Endothelial cell of hepatic sinusoid (primary cell): ENCODE data around the gene FABP6.
"Not testable (repeated sequence)": the region's sequence is repeated elsewhere in the genome, so short reads cannot be mapped to it uniquely, and the experiment has no call there.

Experiments
- in situ Hi-C: cut with HindIII; loops from 2 replicates; pipeline ENCODE4 v1.10.0; 2017; ENCODE audit warnings: low sequenced_read_pairs

Gene FABP6

DNA sequence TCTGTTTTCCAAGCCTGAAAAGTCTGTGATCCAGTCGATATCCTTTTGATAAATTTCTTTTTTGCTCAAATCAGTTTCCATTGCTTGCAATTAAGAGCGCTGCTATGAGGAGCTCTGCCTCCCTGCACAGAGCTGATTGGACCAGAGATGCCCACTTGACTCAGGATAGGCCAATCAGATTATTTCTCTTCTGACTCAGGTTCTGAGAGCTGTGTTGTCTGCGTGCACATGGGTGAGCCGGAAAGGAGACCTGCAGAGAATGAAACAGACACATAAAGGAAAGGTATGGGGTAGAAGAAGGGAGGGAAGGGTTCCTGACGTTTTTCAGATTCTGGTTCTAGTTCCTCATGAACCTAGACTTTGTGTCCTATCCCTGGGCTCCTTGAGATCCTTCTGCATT is 15.8 kb upstream of the FABP6 start:
- in situ Hi-C loops, result no loop called here

DNA sequence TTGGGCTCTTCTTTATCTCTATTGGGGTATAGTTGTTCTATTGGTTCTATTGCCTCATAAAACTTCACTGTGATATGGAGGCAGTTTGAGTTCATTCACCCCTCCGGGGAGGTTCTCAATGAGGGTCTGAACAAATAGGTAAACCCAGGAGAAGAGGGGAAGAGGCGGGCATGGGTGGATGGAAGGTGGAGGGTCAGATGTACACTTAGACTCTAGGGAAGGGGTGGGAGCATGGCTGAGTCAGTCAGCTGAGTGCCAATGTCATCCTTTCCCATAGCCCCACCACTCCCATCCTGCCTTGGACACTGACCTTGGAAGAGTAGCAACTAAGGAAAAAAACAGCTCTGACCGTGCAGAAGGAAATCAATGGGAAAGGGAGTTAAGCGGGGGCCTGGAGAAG is 9.9 kb upstream of the FABP6 start:
- in situ Hi-C loops, result no loop called here

DNA sequence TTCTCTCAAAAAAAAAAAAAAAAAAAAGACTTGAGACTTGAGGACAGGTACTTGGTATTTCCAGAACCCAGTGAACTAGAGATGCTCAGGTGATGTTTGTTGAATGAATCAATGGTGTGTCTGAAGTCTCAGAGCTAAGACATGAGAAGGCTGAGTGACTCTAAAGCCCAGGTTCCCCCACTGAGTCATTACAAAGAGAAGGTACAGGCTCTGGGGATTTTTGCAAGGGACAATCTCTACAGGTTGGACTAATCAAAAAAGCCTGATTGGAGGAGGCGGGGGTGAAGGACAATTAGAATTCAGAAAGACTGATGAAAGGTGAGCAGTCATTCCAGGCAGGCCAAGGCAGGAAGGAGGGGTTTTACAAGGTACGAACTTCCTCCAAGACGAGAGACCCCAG is 8.2 kb upstream of the FABP6 start:
- in situ Hi-C loops, result no loop called here

DNA sequence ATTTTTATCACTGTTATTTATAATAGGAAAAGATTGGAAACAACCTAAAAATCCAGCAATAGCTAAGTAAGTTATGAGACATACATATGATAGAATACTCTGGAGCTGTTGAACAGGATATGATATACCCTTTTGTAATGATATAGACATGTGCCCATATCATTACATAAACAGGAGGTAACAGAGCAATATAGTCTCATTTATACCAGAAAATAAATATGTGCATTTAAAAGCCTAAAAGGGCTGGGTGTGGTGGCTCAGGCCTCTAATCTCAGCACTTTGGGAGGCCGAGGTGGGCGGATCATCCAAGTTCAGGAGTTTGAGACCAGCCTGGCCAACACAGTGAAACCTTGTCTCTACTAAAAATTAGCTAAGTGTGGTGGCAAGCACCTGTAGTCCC is 2.3 kb upstream of the FABP6 start:
- in situ Hi-C loops, result no loop called here

DNA sequence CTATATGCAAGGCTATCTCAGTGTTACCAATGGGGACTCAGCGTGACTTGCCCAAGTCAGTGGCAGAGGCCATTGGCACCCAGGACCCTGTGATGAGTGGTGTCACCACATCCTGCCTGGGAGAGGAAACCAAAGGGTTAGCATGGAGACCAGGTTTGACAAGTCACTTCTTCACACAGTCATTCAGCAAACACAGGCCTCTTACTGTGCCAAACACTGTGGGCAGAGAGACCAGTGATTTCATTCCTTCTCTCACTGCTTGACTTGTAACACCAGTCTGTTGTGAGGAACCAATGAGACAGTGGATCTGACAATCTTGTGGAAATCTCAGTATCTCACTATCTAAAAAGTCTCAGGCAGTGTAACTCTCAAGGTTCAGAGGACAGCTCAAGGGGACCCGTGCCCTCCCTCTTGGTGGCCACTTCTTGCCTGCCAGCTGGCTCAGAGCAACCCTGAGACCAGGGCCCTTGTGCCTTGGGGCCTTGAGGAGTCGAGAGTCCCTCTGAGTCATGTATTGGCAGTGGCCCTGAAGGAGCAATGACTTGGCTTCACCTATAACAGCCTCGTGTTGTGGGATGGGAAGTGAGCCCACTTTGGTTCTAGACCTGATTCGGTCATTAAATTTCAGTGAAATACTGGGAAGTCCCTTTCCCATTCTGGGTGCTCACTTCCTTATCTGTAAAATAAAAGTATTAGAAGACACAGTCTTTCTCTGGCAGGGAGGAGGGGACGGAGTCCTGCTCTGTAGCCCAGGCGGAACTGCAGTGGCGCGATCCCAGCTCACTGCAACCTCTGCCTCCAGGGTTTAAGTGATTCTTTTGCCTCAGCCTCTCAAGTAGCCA is 1.6 kb downstream of the FABP6 start:
- in situ Hi-C loops, result loop anchor here (5.0 kb wide), 1 partner anchor 76 kb away; no protein-coding TSS in a partner anchor

DNA sequence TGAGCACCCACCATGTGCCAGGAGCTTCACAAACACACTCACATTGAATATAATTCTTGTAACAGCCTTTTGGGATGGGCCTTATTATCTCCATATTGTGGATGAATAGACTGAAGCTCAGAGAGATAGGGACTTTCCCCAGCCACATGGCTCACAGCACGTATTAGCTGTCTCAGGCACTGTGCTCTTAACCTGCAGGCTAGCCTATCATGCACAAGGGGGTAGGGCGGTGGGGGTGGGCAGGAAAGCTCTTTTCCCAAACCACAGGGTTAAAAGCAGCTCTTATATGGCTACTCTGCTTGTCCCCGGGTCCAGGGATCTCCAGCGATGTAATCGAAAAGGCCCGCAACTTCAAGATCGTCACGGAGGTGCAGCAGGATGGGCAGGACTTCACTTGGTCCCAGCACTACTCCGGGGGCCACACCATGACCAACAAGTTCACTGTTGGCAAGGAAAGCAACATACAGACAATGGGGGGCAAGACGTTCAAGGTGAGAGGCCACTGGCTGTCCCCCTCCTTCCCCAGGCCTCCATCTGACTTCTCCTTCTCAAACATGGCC is 2.6 kb downstream of the FABP6 start:
- in situ Hi-C loops, result loop anchor here (5.0 kb wide), 1 partner anchor 75 kb away; no protein-coding TSS in a partner anchor

DNA sequence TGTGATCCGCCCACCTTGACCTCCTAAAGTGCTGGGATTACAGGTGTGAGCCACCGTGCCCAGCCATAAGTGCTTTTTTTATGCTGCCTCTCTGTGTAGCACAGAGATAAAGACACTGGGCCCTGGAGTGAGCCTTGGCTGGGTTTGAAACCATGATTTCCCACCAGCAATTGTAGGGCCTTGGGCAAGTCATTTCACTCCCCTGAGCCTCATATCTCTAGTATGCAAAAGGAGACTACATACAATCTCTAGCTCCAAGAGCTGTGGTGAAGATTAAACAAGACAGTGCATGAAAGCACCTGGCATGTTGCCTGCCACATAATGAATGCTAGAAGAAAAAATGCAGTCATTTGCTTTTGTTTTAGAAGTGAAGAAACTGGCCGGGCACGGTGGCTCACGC is 3.9 kb downstream of the FABP6 start:
- in situ Hi-C loops, result loop anchor here (5.0 kb wide), 1 partner anchor 74 kb away; no protein-coding TSS in a partner anchor

DNA sequence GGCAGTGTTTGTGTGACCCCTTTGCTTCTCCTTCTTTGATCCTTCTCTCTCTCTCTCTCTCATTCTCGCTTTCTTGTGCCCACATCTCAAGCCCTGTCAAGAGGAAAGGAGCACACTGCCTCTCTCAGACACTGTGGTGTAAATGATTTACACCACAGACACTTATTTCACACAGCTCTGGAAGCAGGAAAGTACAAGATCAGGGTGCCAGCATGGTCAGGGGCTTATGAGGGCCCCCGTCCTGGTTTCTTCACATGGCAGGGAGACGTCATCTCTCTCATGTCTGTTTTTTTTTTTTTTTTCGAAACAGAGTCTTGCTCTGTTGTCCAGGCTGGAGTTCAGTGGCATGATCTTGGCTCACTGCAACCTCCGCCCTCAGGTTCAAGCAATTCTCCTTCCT is 6.4 kb downstream of the FABP6 start:
- in situ Hi-C loops, result no loop called here

DNA sequence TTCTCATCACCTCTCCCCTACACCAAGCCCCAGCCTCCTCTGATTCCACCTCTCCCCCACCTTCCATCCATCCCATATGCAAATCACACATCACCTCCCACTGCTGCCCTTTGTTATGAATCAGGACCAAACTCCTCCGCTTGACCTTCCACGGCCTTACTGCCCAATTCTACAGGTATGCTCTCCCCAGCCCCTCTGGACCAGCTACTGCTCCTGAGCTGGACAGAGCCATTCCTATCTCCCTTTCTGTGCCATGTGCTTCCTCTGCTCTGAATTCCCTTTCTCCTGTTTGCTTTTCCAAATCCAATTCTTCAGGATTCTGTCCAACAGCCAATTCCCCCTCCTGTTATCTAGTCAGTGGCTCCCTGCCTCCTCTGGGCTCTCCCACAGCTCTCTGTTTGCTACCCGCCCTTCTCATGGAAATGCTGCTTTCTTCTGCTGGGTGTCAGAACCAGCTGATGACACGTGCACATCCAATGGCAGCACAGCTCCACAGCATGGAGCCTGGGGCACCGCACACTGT is 8.3 kb downstream of the FABP6 start:
- in situ Hi-C loops, result no loop called here

DNA sequence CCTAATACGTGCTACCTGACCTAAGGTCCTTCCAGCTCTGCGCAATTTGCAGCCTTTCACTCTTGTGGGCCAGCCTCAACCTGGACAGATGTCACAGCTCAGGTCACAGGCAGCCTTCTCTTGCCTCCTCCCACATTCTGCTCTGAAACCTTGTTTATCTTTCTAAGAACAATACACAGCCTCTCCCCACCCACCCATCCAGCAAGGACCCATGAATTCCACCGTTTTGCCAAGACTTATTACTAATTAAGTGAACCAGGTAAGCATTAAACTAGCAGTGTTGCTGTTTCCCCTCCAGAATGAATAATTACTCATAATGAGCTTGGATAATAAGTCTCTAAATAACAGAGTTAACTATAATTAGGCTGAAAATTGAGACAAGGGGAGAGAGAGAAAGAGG is 11.0 kb downstream of the FABP6 start:
- in situ Hi-C loops, result no loop called here

DNA sequence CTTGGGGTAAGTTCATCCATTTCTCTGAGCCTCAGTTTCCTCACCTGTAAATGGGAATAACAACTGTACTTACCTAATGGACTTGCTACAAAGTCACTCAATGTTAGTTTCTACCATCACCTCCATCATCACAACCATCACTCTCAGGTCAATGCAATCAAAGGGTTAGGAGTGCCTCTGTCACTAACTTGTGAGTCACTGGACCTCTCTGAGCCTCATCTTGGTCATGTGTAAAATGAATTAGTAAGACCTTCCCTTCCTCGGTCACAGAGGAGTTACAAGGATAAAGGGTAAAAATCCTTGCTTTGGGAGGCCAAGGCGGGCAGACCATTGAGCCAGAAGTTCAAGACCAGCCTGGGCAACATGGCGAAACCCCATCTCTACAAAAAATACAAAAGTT is 12.8 kb downstream of the FABP6 start:
- in situ Hi-C loops, result no loop called here

DNA sequence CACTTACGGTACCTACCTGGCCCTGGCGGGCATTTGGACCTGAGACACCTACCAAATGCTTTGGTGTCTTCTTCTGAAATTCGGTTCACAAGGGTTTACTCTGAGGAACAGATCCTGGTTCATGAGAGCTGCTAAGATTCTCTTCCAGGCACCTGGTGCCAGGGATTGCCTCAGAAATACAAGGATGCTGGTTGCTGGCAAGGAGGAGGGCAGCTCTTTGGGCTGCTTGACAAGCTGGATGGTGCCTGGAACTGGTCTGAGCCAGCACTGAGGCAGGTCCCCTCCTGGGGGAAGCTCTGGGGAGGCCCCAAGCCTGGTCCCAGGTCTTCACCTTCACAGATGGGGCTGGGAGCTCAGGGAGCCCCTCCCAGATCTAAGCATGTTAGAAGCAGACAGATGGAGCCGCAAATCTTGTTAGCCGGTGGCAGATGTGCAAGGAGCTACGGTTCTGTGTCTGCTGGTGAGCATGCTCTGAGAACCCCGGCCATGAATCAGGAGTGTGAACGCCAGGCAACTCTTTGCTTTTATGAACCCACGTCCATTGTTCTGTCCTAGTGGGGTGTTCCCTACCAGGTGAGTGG is 16.3 kb downstream of the FABP6 start:
- in situ Hi-C loops, result no loop called here

DNA sequence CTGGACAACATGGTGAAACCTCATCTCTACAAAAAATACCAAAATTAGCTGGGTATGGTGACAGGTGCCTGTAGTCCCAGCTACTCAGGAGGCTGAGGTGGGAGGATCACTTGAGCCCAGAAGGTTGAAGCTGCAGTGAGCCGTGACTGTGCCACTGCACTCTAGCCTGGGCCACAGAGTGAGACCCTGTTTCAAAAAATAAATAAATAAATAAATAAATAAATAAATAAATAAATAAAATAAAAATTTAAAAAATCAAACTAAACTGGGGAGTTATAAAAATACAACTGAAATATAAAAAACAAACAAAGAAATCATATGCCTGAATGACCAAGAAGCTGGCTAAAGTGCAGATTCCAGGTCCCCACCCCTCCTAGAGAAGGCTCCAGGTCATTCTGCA is 20.3 kb downstream of the FABP6 start:
- in situ Hi-C loops, result not testable (repeated sequence)

DNA sequence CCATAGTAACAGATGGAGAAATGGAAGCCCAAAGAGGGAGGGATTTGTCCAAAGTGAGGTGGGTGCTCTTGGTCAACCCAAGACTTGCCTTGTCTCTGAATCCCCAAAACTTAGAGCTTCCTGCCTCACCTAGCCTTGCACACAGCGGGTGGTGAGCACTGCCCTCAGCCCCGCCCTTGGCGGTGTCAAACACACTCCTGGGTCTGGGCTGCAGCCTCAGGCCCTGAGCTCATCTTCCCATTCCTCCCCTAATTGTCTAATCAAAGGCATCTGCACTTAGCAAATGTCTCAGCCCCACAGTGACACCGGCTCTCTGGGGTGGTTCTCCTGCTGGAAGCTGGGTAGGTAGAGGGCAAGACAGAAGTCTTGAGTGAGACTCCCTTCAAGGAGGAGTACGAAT is 20.9 kb downstream of the FABP6 start:
- in situ Hi-C loops, result no loop called here

DNA sequence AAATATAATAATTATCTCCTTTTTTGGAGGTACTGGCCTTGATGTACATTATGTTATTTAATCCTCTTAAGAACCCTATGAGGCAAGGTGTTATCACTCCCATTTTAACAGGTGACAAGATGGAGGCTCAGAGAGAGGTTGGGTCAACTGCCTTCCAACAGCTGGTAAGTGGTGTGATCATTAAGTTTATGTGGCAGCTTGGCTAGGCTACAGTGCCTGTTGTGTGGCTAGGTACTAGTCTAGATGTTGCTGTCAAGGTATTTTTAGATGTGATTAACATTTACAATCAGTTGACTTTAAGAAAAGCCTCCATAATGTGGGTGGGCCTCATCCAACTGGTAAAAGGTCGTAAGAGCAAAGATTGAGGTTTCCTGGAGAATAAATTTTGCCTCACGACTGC is 21.5 kb downstream of the FABP6 start:
- in situ Hi-C loops, result no loop called here

DNA sequence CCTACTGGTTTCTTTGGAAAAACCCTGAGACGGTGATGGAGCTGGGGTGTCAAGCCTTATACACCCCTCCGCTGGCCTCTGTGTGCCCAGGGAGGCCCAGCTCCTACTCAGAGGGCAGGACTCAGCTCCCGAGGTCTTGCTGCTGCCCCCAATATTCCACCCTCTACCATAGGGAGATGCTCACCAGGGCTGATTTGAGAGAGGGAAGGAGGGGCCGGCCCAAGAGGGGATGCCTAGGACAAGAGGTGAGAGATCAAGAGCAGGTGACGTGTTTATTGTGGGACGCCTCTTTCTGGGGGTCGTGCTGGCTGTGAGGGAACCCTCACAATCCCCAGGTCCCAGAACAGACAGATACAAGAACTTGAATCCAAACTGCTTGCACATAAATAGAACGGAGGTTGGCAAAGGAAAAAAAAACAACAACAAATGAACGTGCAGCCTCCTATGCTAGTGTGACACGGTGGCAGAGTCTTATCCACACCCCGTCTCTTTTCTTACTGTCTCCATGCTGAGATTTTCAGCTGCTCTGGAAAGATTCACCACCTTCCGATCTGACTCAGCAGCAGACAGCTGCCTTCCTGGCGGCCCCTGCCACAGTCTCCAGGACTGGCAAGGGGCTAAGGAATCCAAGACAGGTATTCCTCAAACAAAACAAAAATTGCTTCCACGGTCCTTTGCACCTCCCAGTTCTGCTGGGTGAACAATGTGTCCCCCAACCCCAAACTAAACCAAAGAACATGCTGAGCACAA is 22.3 kb downstream of the FABP6 start:
- in situ Hi-C loops, result no loop called here

DNA sequence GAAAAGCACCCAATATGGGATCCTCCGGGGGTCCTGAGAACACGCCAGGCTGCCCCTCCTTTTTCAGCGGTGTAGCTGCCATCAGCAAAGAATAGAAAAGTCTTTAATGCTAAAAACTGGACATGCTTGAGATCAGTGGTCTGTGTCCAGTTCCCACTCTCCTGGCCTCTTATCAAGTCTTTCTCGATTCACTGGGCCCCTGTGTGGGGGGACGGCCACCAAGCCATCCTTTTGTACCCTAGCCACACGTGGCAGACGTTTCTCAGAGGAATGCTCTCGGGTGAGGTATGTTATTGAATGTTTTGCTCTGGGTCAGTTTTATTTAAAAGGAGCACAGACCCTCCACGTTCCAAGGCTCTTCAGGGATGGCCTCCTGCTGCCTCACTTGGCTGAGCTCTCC is 23.6 kb downstream of the FABP6 start:
- in situ Hi-C loops, result no loop called here

DNA sequence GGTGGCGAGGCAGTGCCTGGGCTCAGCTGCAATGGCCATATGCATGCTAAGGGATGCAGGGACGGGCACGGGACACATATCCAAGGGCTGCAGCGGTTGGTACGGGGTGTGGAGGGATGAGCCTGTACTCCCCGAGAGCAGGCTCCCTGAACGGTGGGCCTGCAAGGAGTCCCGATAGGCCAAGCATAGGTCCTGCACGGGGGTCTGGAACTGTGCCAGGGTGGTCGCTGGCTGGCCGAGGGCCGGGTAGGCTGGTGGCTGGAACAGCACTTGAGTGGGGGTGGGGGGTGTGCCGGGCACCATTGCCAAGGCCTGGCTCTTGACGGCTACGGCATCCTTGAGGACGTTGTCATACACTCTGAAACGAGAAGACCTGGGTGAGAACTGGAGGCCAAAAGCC is 24.1 kb downstream of the FABP6 start:
- in situ Hi-C loops, result no loop called here

DNA sequence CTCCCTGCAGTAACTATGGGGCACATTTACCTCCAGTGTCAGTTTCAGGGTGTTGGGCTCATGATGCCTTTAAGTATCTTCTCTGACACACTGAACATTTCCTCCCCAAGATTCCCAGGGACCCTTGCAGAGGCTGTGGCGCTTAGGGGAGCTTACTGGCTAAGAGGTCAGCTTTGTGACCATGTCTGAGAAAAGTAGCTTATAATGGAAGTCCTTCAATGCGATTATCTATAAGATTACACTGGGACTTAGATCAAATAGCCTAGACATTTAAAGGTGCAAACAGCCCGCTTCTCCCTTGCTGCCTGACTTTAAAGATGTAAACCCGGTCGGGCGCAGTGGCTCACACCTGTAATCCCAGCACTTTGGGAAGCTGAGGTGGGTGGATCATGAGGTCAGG is 25.4 kb downstream of the FABP6 start:
- in situ Hi-C loops, result no loop called here

DNA sequence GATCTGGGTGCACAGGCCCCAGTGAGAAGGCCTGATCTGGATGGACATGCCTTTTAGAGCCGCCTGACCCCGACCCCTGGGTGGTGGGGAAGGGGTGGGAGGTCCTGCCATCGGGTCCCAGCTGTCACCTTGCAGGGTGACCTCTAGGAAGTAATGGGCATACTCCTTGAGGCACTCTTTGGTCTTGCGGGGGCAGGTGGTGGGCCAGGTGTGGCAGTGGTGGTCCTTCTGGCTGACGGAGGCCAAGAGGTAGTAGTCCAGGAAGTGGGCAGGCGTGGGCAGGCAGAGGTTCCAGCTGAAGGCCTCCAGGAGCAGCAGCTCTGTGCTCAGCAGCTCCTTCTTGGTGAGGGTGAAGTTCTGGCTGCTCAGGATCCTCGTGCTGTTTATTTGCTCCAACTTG is 30.0 kb downstream of the FABP6 start:
- in situ Hi-C loops, result no loop called here

DNA sequence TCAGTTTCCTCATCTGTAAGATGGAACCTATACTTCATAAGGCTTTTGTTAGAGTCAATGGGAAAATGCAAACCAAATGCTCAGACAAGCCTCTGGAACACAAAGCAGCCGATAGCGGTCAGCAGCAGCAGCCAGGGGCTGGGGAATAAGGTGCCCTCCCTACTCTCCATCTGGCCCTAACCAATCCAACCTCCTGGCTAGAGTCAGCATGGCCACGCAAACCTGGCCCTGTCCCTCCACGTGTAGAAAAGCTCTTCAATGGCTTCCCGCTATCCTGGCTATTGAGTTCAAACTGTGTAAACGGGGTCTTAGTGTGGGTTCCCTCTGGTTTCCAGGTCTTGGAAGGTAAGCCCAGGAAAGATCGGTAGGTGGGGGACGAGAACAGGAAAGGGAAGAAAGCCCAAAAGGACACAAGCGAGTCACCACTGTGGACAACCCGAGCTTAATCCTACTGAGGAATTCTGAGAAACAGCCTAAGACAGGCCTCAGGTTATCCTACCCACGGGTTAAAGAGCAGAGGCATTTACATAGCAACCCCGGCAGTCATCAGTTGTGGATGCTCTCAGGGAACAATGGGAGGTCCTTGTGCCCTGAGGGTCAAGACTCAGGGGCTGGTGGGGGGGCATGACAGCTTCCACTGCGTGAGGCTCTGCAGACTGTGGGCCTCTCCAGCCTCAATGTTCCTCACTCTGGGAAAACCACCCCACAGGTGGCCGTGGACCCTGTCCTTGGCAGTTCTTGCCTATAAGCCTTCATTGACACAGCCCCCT is 30.9 kb downstream of the FABP6 start:
- in situ Hi-C loops, result no loop called here
